HT-29 (cell line): Measurements from ENCODE around the gene SURF1. TPM values are rescaled to one million over a fixed set of nuclear protein-coding genes. Genes with fewer than 3 reads are reported as not detected.

Source experiments
- DNase-seq: peaks from one replicate; pipeline ENCODE4 v3.0.0-alpha.2; 2015; ENCODE audit warnings: low spot score
- total RNA-seq: library from RNA; depleted of rRNA; stranded (reverse); fragments of >200 nt; shearing (Covaris generic); gene quantifications from 2 replicates; pipeline ENCODE4 v1.2.3, GENCODE V29; 2014

SURF1 gene
- total RNA-seq, 1 experiment from 2014 or later, result 27.7 TPM

- DNase-seq, result no peak
These were observed 6.2 kb upstream of the SURF1 start for GRCh38 chr9:133362359-133363044.

GRCh38 chr9:133361507-133362092, 5.3 kb upstream of the SURF1 start:
- DNase-seq, result no peak

- DNase-seq, result no peak
These were observed 4.4 kb upstream of the SURF1 start for GRCh38 chr9:133360400-133361393.

- no peak for DNase-seq
These were observed 3.3 kb upstream of the SURF1 start for GRCh38 chr9:133359399-133360175.

GRCh38 chr9:133357656-133358055, 1.4 kb upstream of the SURF1 start:
- DNase-seq, result no peak

- DNase-seq, result peak; percentile 52
These were observed 368 bp downstream of the SURF1 start for GRCh38 chr9:133355881-133356357.

GRCh38 chr9:133354766-133355165, 1.5 kb downstream of the SURF1 start:
- DNase-seq, result no peak

GRCh38 chr9:133353548-133353947, 2.7 kb downstream of the SURF1 start:
- no peak for DNase-seq

- DNase-seq, result no peak
These were observed 3.5 kb downstream of the SURF1 start for GRCh38 chr9:133352635-133353340.

GRCh38 chr9:133351908-133352634, 4.2 kb downstream of the SURF1 start:
- DNase-seq, result peak; percentile 78

- no peak for DNase-seq
These were observed 4.8 kb downstream of the SURF1 start for GRCh38 chr9:133351526-133351907.

- DNase-seq, result no peak
These were observed 6.2 kb downstream of the SURF1 start for GRCh38 chr9:133349965-133350616.

GRCh38 chr9:133348718-133349573, 7.3 kb downstream of the SURF1 start:
- no peak for DNase-seq

- DNase-seq, result peak; percentile 95
These were observed 8.1 kb downstream of the SURF1 start, which contains the start of the genes MED22 and RPL7A for GRCh38 chr9:133347985-133348717. Gene MED22, minus strand, starts transcription at chr9:133348131. Its CDS starts 1,469 bp downstream, at chr9:133346662. Gene RPL7A, plus strand, starts transcription at chr9:133348218. Its CDS starts 26 bp downstream, at chr9:133348244.

- peak; percentile 42 for DNase-seq
These were observed 8.7 kb downstream of the SURF1 start for GRCh38 chr9:133347515-133347984.

- no peak for DNase-seq
These were observed 10.1 kb downstream of the SURF1 start for GRCh38 chr9:133346021-133346785.

GRCh38 chr9:133345596-133345995, 10.7 kb downstream of the SURF1 start:
- DNase-seq, result no peak
